ENCODE data around the gene MAP2K5.

DNA sequence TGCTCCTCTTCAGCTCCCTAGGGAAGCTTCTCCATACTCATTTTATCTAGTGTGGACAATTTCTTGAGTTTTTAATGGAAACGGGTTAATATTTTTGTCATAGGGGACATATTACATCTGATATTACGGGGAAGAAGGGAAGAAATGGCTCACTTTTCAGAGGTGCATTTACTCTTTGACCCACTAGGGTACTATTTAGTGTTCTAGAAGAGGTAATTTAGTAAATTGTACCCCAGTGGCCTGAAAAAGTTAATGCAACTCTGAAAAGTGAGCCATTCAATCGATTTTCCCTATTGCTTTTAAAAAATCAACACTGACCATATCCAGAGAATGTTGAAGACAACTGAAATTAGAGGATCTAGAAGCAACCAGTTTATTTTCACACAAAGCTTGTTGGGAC lies 71.2 kb downstream of the MAP2K5 start:
- TF ChIP-seq, protein P1, sequence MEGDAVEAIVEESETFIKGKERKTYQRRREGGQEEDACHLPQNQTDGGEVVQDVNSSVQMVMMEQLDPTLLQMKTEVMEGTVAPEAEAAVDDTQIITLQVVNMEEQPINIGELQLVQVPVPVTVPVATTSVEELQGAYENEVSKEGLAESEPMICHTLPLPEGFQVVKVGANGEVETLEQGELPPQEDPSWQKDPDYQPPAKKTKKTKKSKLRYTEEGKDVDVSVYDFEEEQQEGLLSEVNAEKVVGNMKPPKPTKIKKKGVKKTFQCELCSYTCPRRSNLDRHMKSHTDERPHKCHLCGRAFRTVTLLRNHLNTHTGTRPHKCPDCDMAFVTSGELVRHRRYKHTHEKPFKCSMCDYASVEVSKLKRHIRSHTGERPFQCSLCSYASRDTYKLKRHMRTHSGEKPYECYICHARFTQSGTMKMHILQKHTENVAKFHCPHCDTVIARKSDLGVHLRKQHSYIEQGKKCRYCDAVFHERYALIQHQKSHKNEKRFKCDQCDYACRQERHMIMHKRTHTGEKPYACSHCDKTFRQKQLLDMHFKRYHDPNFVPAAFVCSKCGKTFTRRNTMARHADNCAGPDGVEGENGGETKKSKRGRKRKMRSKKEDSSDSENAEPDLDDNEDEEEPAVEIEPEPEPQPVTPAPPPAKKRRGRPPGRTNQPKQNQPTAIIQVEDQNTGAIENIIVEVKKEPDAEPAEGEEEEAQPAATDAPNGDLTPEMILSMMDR (IDR thresholded peaks at IDR 0.05) = no peak
- no peak for TF ChIP-seq EP300 (IDR thresholded peaks at IDR 0.05)
- no peak for TF ChIP-seq POLR2A (IDR thresholded peaks at IDR 0.05)
- TF ChIP-seq POLR2AphosphoS5 (IDR thresholded peaks at IDR 0.05) = no peak
